ENCODE measurements around the gene SRPRB.

SRPRB gene

DNA sequence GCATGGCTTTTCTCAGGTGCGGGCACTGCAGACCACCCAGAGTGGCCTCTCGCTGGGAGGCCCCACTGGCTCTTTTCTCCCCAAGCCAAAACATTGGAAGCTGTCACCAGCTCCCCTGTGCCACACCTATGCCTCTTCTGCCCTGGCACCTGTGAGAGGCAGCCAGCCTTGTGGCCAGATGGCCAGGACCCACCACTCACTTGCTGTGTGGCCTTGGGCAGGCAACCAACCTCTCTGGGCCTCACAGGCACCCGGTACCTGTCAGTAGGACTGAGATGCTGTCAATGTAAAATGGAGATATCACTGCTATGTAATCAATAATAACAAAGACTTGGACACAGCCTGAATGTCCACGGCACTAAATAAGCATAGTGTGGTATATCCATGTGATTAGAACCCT is 36.5 kb downstream of the SRPRB start:
- no peak overlapping the region for H3K4me3 ChIP-seq (ENCODE audit: low read depth, low read length)
- TF ChIP-seq, protein P1, sequence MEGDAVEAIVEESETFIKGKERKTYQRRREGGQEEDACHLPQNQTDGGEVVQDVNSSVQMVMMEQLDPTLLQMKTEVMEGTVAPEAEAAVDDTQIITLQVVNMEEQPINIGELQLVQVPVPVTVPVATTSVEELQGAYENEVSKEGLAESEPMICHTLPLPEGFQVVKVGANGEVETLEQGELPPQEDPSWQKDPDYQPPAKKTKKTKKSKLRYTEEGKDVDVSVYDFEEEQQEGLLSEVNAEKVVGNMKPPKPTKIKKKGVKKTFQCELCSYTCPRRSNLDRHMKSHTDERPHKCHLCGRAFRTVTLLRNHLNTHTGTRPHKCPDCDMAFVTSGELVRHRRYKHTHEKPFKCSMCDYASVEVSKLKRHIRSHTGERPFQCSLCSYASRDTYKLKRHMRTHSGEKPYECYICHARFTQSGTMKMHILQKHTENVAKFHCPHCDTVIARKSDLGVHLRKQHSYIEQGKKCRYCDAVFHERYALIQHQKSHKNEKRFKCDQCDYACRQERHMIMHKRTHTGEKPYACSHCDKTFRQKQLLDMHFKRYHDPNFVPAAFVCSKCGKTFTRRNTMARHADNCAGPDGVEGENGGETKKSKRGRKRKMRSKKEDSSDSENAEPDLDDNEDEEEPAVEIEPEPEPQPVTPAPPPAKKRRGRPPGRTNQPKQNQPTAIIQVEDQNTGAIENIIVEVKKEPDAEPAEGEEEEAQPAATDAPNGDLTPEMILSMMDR (IDR thresholded peaks at IDR 0.05; ENCODE audit: borderline replicate concordance, insufficient read depth, low read depth, low read length), result no peak

DNA sequence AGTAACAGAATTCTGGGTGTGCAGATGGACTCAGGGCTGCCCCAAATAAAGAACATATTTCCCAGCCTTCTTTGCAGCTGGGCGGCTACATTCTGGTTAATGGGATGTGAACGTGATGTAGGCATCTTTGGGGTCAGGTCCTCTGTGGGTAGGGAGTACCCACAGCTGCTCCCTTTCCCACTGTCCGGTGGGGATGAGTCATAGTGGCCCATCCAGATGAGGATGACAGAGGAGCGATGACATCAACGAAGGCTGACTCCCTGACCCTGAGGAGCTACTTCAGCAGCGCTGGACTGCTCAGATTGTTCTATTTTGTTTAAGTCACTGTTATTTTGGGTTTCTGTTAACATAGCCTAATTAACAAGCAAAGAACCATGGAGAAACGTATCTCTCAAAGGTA is 38.0 kb downstream of the SRPRB start:
- no peak overlapping the region for H3K4me3 ChIP-seq (ENCODE audit: low read depth, low read length)
- TF ChIP-seq, protein P1 (IDR thresholded peaks at IDR 0.05; ENCODE audit: borderline replicate concordance, insufficient read depth, low read depth, low read length), result no peak

DNA sequence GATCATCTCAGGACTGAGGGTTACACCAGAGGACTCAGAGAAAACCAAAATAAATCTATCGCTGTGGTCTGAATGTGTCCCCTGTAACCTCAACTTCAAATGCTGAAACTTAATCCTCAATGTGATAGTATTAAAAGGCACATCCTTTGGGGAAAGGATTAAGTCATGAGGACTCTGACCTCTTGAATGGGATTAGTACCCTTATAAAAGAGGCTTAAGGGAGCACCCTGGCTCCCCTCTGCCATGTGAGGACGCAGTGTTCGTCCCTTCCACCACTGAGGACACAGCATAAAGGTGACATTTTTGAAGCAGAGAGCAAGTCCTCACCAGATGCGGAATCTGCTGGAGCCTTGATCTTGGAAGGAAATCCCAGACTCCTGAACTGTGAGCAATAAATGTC is 39.5 kb downstream of the SRPRB start:
- TF ChIP-seq, protein P1 (IDR thresholded peaks at IDR 0.05; ENCODE audit: borderline replicate concordance, insufficient read depth, low read depth, low read length), result no peak
- no peak overlapping the region for H3K4me3 ChIP-seq (ENCODE audit: low read depth, low read length)

DNA sequence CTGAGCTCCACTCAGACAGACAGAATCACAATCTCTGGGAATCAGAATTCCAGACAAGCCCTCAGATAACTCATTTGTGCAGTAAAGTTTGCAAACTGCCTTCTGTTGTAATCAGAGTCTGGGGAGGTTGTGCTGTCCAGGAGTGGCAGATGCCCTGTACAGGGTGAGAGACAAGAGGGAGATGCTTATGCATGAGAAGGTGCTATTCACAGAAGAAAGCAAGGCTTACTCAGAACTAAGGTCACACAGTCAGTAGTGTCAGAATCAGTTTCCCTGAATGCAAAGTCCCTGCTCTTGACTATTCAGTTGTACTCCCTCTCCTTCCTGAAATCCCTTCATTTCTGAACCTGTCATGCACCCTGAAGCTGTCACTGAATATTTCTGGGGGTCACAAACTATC is 43.7 kb downstream of the SRPRB start:
- no peak overlapping the region for H3K4me3 ChIP-seq (ENCODE audit: low read depth, low read length)
- TF ChIP-seq, protein P1 (IDR thresholded peaks at IDR 0.05; ENCODE audit: borderline replicate concordance, insufficient read depth, low read depth, low read length), result no peak

DNA sequence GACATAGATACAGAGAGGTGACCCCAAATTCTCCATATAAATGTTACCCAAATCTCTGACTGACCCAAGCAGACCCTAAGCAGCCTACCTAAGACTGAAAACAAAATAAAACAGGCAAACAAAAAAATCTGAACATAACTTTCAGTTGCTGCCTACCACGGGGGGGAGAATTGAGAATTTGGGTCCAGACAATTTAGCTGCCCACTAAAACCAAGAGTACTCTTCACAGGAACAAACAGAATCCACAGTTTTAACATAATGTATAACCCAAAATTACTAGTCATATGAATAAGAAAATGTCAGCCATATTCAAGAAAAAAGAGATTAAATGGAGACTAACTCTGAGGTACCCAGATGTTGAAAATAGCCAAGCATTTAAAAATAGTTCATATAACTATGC is 44.4 kb downstream of the SRPRB start:
- TF ChIP-seq, protein P1 (IDR thresholded peaks at IDR 0.05; ENCODE audit: borderline replicate concordance, insufficient read depth, low read depth, low read length), result no peak
- no peak overlapping the region for H3K4me3 ChIP-seq (ENCODE audit: low read depth, low read length)

DNA sequence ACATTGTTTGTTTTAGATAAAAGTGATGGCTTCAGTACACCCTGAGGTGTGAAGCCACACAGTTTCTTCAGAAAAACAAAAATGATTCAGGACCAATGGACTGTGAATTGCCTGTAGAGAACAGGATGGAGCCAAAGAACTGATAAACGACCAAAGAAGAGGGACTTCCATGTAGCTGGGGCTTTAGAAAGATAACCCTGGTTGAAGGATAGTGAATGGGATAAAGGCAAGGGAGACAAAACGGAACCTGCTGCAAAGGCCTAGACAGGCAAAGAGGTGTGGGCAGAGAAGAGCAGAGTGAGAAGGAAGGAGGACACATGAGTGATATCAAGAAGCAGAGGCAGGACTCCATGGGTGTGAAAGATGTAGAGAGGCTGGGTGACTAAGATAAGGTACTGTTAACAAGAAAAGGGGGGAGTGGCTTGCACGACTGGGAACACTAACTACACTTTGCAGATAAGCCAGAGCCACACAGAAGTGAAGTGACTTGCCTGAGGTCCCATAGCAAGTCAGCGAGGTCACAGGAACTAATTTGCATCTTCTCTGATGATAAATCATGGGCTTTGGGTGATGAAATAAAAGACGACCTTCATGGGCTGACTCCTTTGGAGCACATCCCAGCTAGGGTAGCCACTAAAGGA is 45.8 kb downstream of the SRPRB start:
- TF ChIP-seq, protein P1 (IDR thresholded peaks at IDR 0.05; ENCODE audit: borderline replicate concordance, insufficient read depth, low read depth, low read length), result no peak
- H3K4me3 ChIP-seq (ENCODE audit: low read depth, low read length), result no peak overlapping the region

DNA sequence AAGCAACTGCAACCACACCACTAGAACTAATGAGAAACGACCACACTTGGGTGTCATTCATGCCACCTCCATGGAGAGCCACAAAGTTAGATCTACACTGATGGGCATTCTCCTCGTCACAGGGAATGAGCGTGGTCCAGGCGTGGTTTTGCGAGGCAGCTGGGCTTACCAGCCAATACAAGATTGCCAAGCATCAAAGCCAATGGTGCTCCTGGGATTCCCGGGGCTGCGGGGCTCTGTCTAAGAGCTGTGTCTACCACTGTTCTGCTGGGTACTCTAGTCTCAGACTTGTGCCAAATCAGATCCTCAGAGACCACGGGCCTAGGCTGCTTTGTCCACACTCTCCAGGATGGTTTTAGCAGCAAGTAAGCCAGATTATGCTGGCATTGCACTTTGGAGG is 46.3 kb downstream of the SRPRB start:
- TF ChIP-seq, protein P1 (IDR thresholded peaks at IDR 0.05; ENCODE audit: borderline replicate concordance, insufficient read depth, low read depth, low read length), result no peak
- H3K4me3 ChIP-seq (ENCODE audit: low read depth, low read length), result no peak overlapping the region

All from GM12875 (cell line).